Mucosa of gallbladder (tissue), 1 donor: ENCODE measurements around the gene ZNF438. TPM values are rescaled to one million over a fixed set of nuclear protein-coding genes. Genes with fewer than 3 reads are reported as not detected.
"Not testable (repeated sequence)": the region's sequence is repeated elsewhere in the genome, so short reads cannot be mapped to it uniquely, and the experiment has no call there.

ENCODE experiments used
- DNase-seq: peaks from one replicate; pipeline ENCODE4 v3.0.0-alpha.2; 2020; ENCODE audit warnings: low spot score
- total RNA-seq: library from RNA; stranded (reverse); gene quantifications from one replicate; pipeline ENCODE4 v1.2.1, GENCODE V29; 2021
- donor health status: DM: no; HTN: no; CAD: no.

The ZNF438 gene
- total RNA-seq, 1 donor from 2014 or later = 7.8 TPM

DNA sequence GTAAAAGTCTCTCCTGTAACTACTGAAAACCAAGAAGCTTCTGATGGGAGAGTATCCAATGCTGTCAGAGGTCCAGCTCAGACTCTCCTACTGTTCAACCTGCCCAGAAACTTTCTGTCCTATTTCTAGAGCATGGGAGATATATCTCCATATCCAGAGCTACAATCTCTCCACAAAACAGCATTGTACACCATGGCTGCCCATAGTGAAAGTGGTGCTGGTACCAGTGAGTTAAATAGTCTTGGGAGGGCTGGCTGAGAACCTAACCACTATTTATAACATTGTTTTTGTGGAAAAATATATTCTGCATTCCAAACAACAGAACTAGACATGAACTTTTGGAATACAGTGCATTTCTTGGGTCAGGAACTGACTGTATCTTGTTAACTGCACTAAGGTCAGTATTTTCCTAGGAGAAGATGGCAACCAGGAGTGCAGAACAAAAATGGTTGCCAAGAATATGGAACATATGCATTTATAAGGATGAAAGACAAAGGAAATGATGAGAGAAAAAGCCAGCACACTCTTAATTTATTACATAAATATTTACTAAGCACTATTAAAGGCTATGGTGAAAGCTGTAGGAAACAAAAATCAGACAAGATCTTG, 91.9 kb downstream of the ZNF438 start:
- no peak for DNase-seq

DNA sequence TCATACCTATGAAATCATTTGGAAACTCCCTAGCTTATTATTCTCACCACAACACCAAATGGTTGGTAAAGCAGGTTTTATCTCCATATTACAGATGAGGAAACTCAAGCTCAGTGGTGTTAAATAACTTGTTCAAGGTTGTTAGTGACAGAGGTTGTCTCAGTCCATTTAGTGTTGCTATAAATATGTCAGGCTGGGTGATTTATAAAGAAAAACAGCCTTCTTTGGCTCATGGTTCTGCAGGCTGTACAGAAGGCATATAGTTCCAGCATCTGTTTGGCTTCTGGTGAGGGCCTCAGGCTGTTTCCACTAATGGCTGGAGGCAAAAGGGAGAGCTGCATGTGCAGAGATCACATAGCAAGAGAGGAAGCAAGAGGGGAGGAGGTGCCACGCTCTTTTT, 96.6 kb downstream of the ZNF438 start:
- DNase-seq = no peak

DNA sequence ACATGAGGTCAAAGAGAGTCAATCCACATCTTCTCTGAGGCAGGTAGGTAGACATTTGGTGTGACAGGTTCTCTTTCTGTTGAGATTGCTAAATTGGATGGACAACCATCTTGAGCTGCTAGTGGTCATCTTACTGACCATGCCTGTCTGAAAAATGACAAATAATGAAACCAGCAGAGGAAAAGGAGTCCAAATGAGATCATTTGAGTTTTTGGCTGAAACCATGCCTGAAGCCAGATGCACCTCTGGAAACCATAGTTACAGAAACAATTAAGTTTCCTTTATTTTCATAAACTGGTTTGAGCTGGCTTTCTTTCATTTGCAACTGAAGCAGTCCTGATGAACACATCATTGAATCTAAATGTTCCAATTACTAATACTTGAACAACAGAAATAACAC, 100.6 kb downstream of the ZNF438 start:
- DNase-seq = no peak

DNA sequence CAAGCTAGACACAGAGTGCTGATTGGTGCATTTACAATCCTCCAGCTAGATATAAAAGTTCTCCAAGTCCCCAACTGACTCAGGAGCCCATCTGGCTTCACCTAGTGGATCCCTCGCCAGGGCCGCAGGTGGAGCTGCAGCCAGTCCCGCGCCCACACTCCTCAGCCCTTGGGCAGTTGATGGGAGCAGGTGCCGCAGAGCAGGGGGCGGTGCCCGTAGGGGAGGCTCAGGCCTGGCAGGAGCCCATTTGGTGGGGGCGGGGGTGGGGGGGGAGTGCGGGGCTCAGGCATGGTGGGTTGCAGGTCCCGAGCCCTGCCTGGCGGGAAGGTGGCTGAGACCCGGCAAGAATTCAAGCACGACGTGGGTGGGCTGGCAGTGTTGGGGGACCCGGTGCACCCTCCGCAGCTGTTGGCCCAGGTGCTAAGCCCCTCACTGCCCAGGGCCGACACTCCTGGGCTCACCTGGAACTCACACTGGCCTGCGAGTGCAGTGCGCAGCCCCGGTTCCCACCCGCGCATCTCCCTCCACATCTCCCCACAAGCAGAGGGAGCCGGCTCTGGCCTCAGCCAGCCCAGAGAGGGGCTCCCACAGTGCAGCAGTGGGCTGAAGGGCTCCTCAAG, 101.7 kb downstream of the ZNF438 start:
- no peak for DNase-seq

DNA sequence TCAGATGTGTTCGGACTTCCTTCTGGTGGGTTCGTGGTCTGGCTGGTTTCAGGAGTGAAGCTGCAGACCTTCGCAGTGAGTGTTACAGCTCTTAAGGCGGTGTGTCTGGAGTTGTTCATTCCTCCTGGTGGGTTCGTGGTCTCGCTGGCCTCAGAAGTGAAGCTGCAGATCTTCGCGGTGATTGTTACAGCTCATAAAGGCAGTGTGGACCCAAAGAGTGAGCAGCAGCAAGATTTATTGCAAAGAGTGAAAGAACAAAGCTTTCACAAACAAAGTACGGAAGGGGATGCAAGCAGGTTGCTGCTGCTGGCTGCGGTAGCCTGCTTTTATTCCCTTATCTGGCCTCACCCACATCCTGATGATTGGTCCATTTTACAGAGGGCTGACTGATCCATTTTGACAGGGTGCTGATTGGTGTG, 102.3 kb downstream of the ZNF438 start:
- DNase-seq = not testable (repeated sequence)

DNA sequence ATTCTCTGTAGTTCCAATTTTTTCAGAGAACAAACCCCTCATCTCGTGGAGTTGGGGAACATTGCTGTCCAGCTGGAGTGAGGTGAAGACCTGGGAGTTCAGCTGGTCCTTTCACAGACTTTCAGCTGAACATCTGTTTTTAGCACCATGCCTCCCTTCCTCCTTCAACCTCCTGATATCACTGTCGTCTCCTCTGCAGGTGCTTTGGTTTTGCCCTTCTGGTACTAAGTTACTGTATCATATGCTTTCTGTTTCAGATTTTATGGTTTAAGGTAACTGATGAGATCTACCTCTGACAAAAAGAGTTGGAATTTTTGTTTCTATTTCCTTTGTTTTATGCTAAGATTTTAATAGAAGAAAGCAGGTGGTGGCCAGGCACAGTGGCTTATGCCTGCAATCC, 102.9 kb downstream of the ZNF438 start:
- DNase-seq = no peak

DNA sequence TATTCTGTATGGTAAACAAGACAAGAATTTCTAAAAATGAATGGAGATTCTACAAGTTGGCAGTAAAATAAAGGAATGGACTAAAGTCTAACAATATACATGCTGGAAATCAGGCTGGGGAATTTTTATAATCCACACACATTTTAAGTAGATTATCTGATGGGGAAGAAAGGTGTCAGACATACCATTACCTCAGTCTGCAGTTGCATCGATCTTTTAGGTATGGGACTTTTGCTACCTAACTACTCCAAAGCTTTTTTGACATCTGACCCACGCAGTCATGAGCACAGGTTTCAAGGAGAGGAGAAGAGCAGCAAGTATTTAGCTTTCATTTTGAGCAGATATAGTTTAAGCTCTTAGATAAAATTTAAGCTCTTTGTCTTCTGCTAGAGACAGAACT, 113.0 kb downstream of the ZNF438 start:
- DNase-seq = no peak

DNA sequence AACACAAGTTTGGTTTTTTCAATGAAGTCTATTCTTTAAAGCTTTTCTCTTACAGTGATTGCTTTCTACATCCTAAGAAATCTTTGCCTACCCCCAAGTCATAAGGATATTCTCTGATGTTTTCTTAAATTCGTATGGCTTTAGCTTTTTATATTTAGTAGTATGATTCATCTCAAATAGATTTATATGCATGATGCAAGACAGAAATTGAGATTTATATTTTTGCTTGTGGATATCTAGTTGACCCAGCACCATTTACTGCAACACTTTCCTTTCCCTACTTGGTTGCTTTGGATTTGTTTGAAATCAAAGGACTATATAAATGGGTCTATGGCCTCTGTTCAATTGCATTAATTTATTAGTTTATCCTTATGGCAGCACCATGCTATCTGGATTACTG, 113.9 kb downstream of the ZNF438 start:
- no peak for DNase-seq

DNA sequence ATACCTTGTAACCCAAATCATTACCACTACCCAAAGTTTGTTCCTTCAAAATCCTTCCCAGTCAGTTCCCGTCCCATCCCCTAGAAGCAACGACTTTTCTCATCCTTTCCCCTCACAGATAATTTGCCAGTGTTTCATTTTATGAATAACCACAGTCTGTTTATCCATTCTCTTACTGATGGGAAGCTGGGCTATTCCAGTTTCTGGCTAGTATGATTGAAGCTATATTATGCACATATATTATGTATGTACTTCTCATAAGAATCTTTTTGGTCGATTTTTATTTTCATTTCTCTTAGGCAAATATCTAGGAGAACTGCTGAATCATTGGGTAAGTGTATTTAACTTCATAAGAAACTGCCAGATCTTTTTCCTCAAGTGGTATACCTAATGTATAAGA, 114.6 kb downstream of the ZNF438 start:
- DNase-seq = no peak

DNA sequence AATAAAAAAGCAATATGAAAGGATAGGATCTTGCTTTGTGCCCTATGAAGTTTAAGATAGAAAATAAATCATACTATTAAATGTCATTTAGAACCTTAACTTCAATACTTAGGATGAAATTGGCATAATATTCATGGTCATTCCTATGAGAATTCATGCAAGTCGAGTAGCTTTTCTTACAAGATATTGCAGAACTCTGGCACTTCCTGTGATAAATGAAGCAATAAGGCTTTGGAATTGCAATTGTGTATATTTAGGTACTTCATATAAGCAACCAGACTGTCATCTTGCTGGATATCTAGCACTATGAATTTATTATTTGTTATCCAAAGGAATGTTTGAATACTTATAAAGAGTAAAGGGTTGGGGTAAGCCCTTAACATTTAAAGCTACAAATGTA, 116.5 kb downstream of the ZNF438 start:
- no peak for DNase-seq

DNA sequence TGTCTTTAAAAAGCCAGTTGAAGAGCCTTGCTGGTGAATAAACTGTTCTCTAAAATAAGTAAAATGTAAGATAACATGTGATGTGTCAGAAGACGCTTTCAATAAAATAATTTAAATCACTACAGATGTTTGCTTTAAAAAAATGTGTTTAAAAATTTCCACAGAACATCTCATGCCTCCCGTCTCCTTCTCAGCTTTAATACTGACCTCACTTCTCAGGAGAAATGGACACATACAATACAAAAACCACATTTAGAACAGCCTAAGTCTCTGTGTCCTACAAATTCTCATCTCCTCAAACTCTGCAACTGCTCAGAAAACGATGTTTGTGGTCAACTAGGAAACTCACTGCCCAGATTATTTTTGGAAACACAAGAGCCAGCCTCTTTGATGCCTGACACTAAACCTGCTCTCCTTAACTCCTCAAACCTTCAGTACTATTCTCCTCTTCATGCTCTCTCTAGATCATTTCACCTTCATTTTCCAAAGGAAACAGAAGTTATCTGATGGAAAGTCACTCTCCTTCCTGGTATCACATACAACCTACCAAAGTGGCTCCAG, 120.3 kb downstream of the ZNF438 start:
- no peak for DNase-seq

DNA sequence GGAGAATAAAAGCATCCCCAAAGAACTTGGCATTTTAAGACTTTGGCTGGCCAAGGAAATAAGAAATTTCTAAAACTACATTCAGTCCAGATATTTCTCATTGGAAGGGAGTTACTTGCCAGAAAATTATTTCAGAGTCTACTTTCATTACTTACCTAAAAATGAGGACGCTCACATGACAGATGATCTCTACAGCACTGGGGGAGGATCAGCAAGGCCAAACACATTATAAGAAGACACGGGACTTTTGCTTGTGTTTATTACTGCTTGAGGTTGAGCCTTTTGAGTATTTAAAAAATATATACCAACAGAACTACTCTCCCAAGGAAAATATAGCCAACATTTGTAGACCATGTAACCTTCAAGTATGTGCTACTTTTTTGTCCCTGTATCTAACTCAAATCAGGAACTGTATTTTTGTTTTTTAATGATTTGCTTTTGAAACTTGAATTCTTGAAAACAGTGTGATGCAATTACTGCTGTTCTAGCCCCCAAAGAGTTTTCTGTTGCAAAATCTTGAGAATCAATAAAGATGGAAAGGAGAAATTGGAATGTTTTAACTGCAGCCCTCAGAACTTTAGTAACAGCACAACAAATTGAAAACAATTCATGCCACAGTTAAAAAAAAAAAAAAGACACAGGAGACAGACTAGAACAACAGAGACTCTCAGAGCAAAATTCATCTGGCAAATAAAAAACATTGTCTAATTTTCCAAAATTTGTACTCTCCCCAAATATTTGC, 128.1 kb downstream of the ZNF438 start:
- no peak for DNase-seq

DNA sequence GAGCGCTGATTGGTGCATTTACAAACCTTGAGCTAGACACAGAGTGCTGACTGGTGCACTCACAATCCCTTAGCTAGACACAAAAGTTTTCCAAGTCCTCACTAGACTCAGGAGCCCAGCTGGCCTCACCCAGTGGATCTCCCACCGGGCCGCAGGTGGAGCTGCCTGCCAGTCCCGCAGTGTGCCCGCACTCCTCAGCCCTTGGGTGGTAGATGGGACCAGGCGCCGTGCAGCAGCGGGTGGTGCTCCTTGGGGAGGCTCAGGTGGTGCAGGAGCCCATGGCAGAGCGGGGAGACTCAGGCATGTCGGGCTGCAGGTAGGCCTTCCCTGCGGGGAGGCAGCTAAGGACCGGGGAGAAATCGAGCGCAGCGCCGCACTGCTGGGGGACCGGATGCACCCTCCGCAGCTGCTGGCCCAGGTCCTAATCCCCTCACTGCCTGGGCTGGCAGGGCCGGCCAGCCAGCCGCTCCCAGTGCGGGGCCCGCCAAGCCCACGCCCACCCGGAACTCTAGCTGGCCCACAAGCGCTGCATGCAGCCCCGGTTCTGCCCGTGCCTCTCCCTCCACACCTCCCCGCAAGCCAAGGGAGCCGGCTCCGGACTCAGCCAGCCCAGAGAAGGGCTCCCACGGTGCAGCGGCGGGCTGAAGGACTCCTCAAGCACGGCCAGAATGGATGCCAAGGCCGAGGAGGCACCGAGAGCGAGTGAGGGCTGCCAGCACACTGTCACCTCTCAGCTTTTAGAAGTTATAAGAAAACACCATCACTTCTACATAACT, 128.9 kb downstream of the ZNF438 start:
- no peak for DNase-seq

DNA sequence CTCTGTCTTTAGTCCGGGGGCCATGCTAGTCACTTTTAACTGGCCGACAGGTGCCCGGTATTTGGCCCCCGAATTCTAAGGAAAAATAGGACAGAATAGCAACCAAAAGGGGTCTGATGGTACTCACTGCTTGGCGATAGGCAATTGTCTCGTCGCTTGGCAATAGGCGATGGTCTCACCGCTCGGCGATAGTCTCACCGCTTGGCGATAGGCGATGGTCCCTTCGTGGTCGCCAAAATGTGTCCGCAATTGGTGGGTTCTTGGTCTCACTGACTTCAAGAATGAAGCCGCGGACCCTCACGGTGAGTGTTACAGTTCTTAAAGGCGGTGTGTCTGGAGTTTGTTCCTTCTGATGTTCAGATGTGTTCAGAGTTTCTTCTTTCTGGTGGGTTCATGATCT, 130.2 kb downstream of the ZNF438 start:
- not testable (repeated sequence) for DNase-seq

DNA sequence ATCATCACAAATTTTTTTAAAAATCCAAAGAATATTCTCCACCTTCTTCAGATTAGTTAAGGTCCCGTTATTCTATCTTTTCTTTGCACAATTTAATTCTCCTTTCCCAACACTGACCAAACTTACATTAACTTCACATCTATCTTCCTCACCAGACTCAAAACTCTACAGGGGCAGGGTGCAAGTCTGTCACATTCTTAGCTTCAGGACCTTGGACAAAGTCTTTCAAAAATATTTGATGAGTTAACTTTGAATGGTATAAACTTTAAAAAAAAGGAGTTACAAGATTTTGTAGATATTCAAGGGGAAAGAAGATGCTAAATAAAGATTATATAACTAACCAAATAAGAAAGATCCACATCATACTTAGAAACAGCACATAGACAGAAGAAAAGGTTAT, 132.7 kb downstream of the ZNF438 start:
- no peak for DNase-seq

DNA sequence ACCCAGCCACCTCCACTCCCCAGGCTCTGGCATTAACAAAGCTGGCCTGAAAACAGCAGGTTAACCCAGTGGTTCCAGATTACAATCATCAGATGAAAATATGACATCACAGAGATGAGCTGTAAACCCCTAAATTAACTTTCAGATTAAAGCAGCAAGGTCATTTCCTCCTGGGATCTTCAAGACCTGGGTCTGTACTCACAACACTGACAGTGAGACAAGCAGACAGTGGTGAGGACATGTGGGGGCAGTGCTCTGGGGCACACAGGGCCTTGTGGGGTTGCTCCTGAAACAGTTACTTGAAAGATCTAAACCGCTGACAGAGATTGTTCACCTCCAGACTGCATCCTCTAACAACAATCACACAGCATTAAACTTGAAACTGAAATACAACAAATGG, 134.1 kb downstream of the ZNF438 start:
- DNase-seq = no peak

DNA sequence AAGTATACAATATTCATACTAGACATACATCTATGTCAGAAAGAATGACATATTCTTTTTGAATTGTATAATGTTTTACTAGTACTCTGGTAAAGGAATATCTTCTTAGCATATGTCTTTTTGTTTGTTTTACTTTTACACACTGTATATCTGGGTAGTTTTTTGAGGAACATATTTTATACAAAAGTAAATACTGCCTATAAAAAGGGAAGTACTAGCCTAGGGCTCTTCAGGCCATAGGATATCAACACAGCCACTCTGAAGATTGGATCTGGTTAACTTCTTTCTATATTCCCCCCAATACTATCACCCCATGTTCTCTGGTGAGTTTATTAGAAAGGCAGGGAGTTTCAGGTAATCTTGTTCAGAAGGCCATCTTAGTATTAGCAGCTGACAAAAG, 134.6 kb downstream of the ZNF438 start:
- DNase-seq = no peak

DNA sequence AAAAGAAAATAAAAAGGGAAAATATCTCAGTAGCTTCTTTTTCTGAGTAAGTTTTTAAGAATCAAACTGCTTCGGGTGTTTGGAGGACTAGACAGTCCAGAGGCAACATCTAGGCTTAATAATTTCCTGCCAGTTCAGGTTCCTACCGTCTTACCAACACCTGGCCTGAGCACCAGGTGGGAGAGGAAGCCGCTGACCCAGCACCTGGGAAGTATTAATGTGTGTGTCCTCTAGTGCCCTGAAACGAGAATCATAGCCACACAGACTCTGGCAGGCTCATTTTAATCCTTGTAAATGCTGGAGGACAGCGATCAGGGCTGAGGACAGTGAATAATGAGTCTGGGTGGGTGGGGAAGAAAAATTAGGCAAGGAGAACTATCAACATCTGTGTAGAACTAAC, 137.4 kb downstream of the ZNF438 start:
- no peak for DNase-seq

DNA sequence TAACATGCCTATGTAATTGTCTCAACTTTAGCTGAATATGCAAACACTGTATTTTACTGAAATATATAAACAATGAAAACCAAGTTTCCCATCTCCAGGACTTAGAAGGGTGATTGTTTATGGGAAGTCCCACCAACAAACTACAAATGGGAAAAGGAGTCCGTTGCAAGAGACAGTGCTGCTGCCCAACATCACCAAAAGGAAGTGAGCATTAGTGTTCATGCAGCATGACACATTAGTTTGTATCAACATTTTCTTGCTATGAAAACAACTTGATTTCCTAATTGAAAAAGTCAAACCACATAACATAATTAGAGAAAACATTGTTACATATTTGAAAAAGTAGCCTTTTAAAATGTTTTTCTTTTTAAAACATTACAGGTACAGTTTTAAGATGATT, 138.5 kb downstream of the ZNF438 start:
- no peak for DNase-seq

DNA sequence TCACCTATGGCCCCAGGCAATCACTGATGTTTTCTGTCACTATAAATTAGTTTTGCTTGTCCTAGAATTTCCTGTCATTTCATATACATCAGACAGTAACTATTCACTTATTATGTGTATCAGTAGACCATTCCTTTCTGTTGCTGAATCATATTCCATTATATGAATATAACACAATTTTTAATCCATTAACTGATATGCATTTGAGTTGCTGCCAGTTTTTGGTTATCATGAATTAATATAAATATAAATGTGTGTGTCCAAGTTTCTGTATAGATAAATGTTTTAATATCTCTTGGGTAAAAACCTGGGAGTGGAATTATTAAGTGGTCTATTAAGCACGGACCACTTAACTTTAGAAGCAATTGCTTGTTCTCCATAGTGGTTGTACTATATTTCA, 143.8 kb downstream of the ZNF438 start:
- no peak for DNase-seq

DNA sequence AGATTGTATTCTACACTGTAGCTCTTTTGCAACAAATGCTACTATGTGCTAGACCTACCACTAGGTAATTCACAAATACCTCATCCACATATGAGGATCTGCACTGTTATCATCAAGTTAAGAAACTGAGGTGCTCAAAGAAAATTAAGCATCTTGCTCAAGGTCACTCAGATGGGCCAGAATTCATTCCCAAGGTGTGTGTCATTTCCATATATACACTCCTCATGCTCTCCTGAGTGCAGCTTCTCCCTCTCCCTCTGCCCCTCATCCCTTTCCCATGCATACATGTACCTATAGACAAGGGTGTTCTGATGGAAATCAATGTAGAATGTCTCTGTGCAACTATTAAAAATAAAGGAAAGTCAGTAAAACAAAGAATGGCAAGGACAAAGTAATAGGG, 146.2 kb downstream of the ZNF438 start:
- DNase-seq = no peak

DNA sequence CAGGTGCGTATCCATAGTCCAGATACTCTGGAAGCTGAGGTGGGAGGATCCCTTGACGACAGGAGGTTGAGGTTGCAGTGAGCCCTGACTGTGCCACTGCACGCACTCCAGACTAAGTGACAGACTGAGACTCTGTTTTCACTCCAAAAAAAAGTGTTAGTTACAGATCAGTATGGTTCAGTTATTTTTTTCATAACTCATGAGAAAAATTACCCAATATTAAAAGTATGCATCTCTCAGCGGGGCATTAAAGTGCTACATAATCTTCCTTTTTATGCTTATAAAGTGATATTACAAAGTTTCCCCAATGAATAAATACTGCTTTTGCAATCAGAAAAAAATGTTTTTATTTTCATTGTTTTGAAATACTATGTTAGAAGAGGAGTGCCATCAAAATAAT, 147.9 kb downstream of the ZNF438 start:
- DNase-seq = no peak
